BJ (cell line): ENCODE results near the gene SELPLG. TPM values are rescaled to one million over a fixed set of nuclear protein-coding genes. Genes with fewer than 3 reads are reported as not detected.

ENCODE experiments used
- CTCF ChIA-PET: fragments of 350-600 bp; formaldehyde crosslinking; extraction: SDS; loops from one replicate; lab custom pipeline; 2021; ENCODE audit warnings: antibody characterized with exemption, inconsistent platforms; lab: Yijun Ruan, JAX
- POLR2A ChIA-PET: fragments of 300-600 bp; sonication (Branson Sonifier 250); formaldehyde crosslinking; extraction: SDS; loops from one replicate; lab custom pipeline; 2021; ENCODE audit warnings: antibody characterized with exemption; lab: Charles Lee
- DNase-seq: peaks from one replicate; pipeline ENCODE4 v3.0.0-alpha.2; 2011; ENCODE audit warnings: low read depth
- H3K27me3 ChIP-seq: 2 replicates; pipeline ENCODE4 v1.6.0; 2011; ENCODE audit warnings: low read length; ENCODE audit not compliant: control insufficient read depth, insufficient read depth
- H3K36me3 ChIP-seq: 2 replicates; pipeline ENCODE4 v1.5.1; 2011; ENCODE audit warnings: low read length; ENCODE audit not compliant: control insufficient read depth, insufficient read depth
- H3K4me3 ChIP-seq: 2 replicates; pipeline ENCODE4 v1.5.1; 2011; ENCODE audit warnings: low read depth, mild to moderate bottlenecking, control low read depth, low read length
- CTCF ChIP-seq: IDR thresholded peaks from 2 replicates; pipeline ENCODE4 v1.5.1; 2011; ENCODE audit warnings: low read depth, mild to moderate bottlenecking, control low read depth, inconsistent platforms, low read length, moderate library complexity; ENCODE audit not compliant: insufficient read depth
- polyA plus RNA-seq: library from polyadenylated mRNA; depleted of rRNA; stranded (reverse); fragments of >200 nt; gene quantifications from 2 replicates; pipeline ENCODE4 v1.2.3, GENCODE V29; 2011

The SELPLG gene
- polyA plus RNA-seq, 1 experiment = 8.1 TPM

- POLR2A ChIA-PET = no interaction called here
- TF ChIP-seq CTCF = no peak
- Histone ChIP-seq H3K4me3 (no peak overlapping the region), H3K36me3 (no peaks in the 10 kb centered on the region), H3K27me3 (no peaks in the 10 kb centered on the region)
- no peak for DNase-seq
- CTCF ChIA-PET = interaction anchor here (0.7 to 5.5 kb wide), 7 partner anchors 9 to 1086 kb away, joined by 3 to 40 read pairs (median 3); partner anchors contain the start of gene FAM222A
Measured at GRCh38 chr12:108627134-108627920, 6.4 kb downstream of the SELPLG start.

- DNase-seq = no peak
- H3K27me3 ChIP-seq = no peaks in the 10 kb centered on the region
- ChIA-PET CTCF (no interaction called here), POLR2A (no interaction called here)
- TF ChIP-seq CTCF = no peak
- no peak overlapping the region for H3K4me3 ChIP-seq
- H3K36me3 ChIP-seq = no peaks in the 10 kb centered on the region
Measured at GRCh38 chr12:108625228-108625627, 8.5 kb downstream of the SELPLG start.

- H3K27me3 ChIP-seq = no peaks in the 10 kb centered on the region
- no peaks in the 10 kb centered on the region for H3K36me3 ChIP-seq
- no peak for TF ChIP-seq CTCF
- POLR2A ChIA-PET = no interaction called here
- CTCF ChIA-PET = interaction anchor here (12.6 kb wide), 1 partner anchor 55 kb away, joined by 460 read pairs; the partner anchor contains the start of genes ISCU and SART3
- DNase-seq = no peak
- no peak overlapping the region for H3K4me3 ChIP-seq
Measured at GRCh38 chr12:108623577-108623976, 10.1 kb downstream of the SELPLG start.

- ChIA-PET POLR2A (no interaction called here), CTCF (interaction anchor here (0.7 to 12.6 kb wide), 2 partner anchors 55 to 106 kb away, joined by 3 to 460 read pairs; partner anchors contain the start of genes ISCU and SART3)
- TF ChIP-seq CTCF = no peak
- Histone ChIP-seq H3K4me3 (no peak overlapping the region), H3K36me3 (no peaks in the 10 kb centered on the region), H3K27me3 (no peaks in the 10 kb centered on the region)
- DNase-seq = no peak
Measured at GRCh38 chr12:108622921-108623514, 10.7 kb downstream of the SELPLG start.

- DNase-seq = no peak
- Histone ChIP-seq H3K4me3 (no peak overlapping the region), H3K27me3 (no peaks in the 10 kb centered on the region), H3K36me3 (no peaks in the 10 kb centered on the region)
- CTCF ChIA-PET = interaction anchor here (12.6 kb wide), 1 partner anchor 54 kb away, joined by 460 read pairs; the partner anchor contains the start of genes ISCU and SART3
- no peak for TF ChIP-seq CTCF
- POLR2A ChIA-PET = no interaction called here
Measured at GRCh38 chr12:108622421-108622820, 11.3 kb downstream of the SELPLG start.
